Ishikawa (cell line): ENCODE measurements around the gene MEFV.

Experiments
- CEBPB ChIP-seq: IDR thresholded peaks from 2 replicates; pipeline ENCODE4 v1.6.1; 2012
- CREB1 ChIP-seq: IDR thresholded peaks from 2 replicates; pipeline ENCODE4 v1.6.1; 2012; ENCODE audit warnings: low read depth
- EGR1 ChIP-seq: IDR thresholded peaks from 2 replicates; pipeline ENCODE4 v1.6.1; 2012
- EP300 ChIP-seq: IDR thresholded peaks from 2 replicates; pipeline ENCODE4 v1.6.1; 2012; ENCODE audit warnings: borderline replicate concordance
- FOXM1 ChIP-seq: IDR thresholded peaks from 2 replicates; pipeline ENCODE4 v1.6.1; 2012; ENCODE audit warnings: low read depth, borderline replicate concordance
- NFIC ChIP-seq: IDR thresholded peaks from 2 replicates; pipeline ENCODE4 v1.6.1; 2012
- RAD21 ChIP-seq: IDR thresholded peaks from 2 replicates; pipeline ENCODE4 v1.6.1; 2012; ENCODE audit warnings: low read depth
- TAF1 ChIP-seq: IDR thresholded peaks from 2 replicates; pipeline ENCODE4 v1.6.1; 2012; ENCODE audit warnings: low read depth, mild to moderate bottlenecking
- TCF12 ChIP-seq: IDR thresholded peaks from 2 replicates; pipeline ENCODE4 v1.6.1; 2012; ENCODE audit warnings: low read depth
- TEAD4 ChIP-seq: IDR thresholded peaks from 2 replicates; pipeline ENCODE4 v1.6.1; 2012
- YY1 ChIP-seq: IDR thresholded peaks from 2 replicates; pipeline ENCODE4 v1.6.1; 2012; ENCODE audit warnings: low read depth
- ZBTB7A ChIP-seq: IDR thresholded peaks from 2 replicates; pipeline ENCODE4 v1.6.1; 2012; ENCODE audit warnings: low read depth
- TF ChIP-seq, protein P1 (sequence below): IDR thresholded peaks from 2 replicates; pipeline ENCODE4 v1.6.1; 2012
- TF ChIP-seq, protein P2 (sequence below): IDR thresholded peaks from 2 replicates; pipeline ENCODE4 v1.6.1; 2012
- TF ChIP-seq, protein P3 (sequence below): IDR thresholded peaks from 2 replicates; pipeline ENCODE4 v1.6.1; 2012; ENCODE audit warnings: low read depth, mild to moderate bottlenecking

MEFV gene

DNA sequence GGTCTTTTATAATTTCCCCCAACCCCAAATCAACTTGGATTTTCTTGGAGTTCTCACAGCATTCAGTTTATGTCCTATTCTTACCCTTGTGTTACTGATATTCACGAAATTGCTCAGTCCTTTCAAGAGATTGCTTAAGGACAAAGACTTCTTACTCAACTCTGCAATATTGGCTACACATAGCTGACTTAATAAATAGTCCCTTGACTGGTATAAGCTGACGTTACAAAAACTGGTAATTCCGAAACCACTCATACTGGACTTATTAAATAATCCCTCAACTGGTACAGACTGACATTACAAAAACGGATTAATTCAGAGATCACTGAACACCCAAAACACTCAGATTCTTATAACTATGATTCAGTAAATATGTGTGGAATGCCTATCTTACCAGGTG lies 47.9 kb upstream of the MEFV start:
- no peak for TF ChIP-seq TAF1
- no peak for TF ChIP-seq RAD21
- TF ChIP-seq, protein P1, sequence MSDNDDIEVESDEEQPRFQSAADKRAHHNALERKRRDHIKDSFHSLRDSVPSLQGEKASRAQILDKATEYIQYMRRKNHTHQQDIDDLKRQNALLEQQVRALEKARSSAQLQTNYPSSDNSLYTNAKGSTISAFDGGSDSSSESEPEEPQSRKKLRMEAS: no peak
- TF ChIP-seq YY1: no peak
- TF ChIP-seq EGR1: no peak
- TF ChIP-seq, protein P2, sequence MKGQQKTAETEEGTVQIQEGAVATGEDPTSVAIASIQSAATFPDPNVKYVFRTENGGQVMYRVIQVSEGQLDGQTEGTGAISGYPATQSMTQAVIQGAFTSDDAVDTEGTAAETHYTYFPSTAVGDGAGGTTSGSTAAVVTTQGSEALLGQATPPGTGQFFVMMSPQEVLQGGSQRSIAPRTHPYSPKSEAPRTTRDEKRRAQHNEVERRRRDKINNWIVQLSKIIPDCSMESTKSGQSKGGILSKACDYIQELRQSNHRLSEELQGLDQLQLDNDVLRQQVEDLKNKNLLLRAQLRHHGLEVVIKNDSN: no peak
- no peak for TF ChIP-seq CREB1
- TF ChIP-seq FOXM1: no peak
- no peak for TF ChIP-seq TEAD4
- no peak for TF ChIP-seq ZBTB7A
- TF ChIP-seq, protein P3, sequence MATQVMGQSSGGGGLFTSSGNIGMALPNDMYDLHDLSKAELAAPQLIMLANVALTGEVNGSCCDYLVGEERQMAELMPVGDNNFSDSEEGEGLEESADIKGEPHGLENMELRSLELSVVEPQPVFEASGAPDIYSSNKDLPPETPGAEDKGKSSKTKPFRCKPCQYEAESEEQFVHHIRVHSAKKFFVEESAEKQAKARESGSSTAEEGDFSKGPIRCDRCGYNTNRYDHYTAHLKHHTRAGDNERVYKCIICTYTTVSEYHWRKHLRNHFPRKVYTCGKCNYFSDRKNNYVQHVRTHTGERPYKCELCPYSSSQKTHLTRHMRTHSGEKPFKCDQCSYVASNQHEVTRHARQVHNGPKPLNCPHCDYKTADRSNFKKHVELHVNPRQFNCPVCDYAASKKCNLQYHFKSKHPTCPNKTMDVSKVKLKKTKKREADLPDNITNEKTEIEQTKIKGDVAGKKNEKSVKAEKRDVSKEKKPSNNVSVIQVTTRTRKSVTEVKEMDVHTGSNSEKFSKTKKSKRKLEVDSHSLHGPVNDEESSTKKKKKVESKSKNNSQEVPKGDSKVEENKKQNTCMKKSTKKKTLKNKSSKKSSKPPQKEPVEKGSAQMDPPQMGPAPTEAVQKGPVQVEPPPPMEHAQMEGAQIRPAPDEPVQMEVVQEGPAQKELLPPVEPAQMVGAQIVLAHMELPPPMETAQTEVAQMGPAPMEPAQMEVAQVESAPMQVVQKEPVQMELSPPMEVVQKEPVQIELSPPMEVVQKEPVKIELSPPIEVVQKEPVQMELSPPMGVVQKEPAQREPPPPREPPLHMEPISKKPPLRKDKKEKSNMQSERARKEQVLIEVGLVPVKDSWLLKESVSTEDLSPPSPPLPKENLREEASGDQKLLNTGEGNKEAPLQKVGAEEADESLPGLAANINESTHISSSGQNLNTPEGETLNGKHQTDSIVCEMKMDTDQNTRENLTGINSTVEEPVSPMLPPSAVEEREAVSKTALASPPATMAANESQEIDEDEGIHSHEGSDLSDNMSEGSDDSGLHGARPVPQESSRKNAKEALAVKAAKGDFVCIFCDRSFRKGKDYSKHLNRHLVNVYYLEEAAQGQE: no peak
- no peak for TF ChIP-seq NFIC
- TF ChIP-seq TCF12: no peak
- no peak for TF ChIP-seq CEBPB
- no peak for TF ChIP-seq EP300

DNA sequence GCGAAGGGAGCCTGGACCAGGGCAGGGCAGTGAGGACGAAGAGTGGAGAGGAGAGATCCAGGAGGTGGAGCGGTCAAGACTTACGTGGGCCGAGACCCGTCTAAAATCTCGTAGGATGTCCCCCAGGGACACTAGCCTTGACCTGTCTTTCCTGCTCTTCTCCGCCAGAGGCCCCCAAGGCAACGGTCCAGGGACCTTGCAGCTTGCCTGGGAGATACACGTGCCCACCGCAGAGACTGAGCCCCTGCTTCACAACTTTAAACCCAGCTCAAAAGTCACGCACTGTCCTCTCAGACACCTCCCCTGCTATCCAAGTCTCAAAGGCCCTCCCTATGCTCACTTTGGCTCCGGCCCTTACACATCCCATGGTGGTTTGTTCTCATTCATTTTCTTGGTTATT lies 39.4 kb upstream of the MEFV start:
- TF ChIP-seq CEBPB: no peak

DNA sequence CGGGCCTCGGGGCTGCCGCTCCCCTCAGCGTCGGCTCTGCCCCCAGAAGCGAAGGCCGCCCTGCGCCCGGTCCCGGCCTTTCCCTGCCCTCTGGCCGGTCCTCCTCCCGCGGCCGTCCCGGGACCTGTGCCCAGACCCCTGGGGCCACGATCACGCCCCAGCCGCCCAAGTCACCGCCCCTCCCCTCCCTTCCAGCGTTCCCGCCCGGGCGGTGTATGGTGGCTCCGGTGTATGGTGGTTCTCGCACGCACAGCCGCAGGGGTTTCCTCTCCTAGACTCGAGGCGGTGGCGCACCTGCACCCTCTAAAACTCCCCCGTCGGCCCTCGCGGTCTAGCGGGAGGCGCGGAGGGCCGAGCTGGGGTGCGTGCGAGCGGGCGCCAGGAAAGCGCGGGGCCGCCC lies 38.8 kb upstream of the MEFV start:
- TF ChIP-seq YY1: no peak
- TF ChIP-seq CREB1: no peak
- TF ChIP-seq ZBTB7A: no peak
- TF ChIP-seq NFIC: no peak

DNA sequence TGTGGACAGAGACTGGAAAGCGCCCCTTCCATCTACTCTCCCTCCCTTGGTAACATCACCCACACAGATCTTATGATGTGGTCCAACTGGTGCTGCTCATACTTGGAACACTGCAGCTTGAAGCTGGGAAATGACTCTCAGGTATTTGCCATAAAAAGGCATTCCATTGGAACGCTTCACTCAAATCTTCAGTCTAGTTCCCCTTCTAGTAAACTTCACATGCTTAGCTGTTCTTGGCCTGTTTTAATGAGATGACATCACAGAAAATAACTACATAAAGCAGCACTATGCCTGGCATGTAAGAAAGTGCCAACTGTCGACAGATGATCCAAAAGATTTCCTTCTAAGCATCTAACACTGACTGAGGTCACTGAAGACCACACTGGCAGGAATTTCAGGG lies 36.2 kb upstream of the MEFV start:
- TF ChIP-seq, protein P2: no peak
- no peak for TF ChIP-seq ZBTB7A
- no peak for TF ChIP-seq TAF1
- no peak for TF ChIP-seq RAD21
- no peak for TF ChIP-seq FOXM1
- no peak for TF ChIP-seq YY1
- no peak for TF ChIP-seq NFIC
- TF ChIP-seq EGR1: no peak
- TF ChIP-seq, protein P1: no peak
- no peak for TF ChIP-seq TEAD4
- TF ChIP-seq, protein P3: no peak
- no peak for TF ChIP-seq TCF12
- no peak for TF ChIP-seq EP300
- no peak for TF ChIP-seq CEBPB
- no peak for TF ChIP-seq CREB1

DNA sequence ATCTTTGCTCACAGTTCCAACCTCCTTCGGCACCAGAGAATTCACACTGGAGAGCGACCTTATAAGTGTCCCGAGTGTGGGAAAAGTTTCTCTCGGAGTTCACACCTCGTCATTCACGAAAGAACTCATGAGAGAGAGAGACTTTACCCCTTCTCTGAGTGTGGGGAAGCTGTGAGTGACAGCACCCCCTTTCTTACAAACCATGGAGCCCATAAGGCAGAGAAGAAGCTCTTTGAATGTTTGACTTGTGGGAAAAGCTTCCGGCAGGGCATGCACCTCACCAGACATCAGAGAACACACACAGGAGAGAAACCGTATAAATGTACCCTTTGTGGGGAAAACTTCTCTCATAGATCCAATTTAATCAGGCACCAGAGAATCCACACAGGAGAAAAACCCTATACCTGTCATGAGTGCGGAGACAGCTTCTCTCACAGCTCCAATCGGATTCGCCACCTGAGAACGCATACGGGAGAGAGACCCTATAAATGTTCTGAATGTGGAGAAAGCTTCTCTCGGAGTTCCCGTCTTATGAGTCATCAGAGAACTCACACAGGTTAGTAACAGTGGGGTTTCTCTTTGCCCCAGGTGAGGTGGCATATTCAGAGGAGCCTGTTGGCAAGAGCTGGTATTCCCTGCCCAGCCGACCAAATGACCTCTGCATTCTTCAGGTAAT lies 33.7 kb upstream of the MEFV start:
- no peak for TF ChIP-seq YY1
- no peak for TF ChIP-seq TAF1
- TF ChIP-seq NFIC: no peak
- TF ChIP-seq CEBPB: no peak
- no peak for TF ChIP-seq ZBTB7A
- no peak for TF ChIP-seq TCF12
- TF ChIP-seq RAD21: no peak
- TF ChIP-seq, protein P1: no peak
- no peak for TF ChIP-seq FOXM1
- no peak for TF ChIP-seq EGR1
- TF ChIP-seq CREB1: no peak
- TF ChIP-seq, protein P3: no peak
- no peak for TF ChIP-seq EP300
- TF ChIP-seq, protein P2: no peak
- no peak for TF ChIP-seq TEAD4
